ENCODE results near the gene LAD1. TPM values are rescaled to one million over a fixed set of nuclear protein-coding genes. Genes with fewer than 3 reads are reported as not detected.

Gene LAD1
- total and polyA plus RNA-seq, 9 of the 15 experiments (the other 6 are each of a cell fraction or from before 2014, with no cell fraction given) = 0.31 TPM; not detected in 8

GRCh38 chr1:201419746-201420607 lies 20.9 kb upstream of the LAD1 start:
- no peak overlapping the region for H3K4me2 ChIP-seq (ENCODE audit: insufficient read depth, low read length)
- BruUV-seq (replicated peaks) = no TSS peak
- no peaks in the 10 kb centered on the region for H3K79me2 ChIP-seq (ENCODE audit: control insufficient read depth, insufficient read depth, low read length)
- FAIRE-seq = no peak
- H3K27me3 ChIP-seq (ENCODE audit: control insufficient read depth in 2 of 2, insufficient read depth in 2 of 2, low read length in 2 of 2) = peaks cover 42 to 54% of the 10 kb centered on the region in 2 experiments; a peak in 4 of 5 replicates
- no peak overlapping the region for H3K27ac ChIP-seq (ENCODE audit: extremely low read depth, low read depth, low read length)
- H3K9me1 ChIP-seq (ENCODE audit: control insufficient read depth, insufficient read depth, low read length) = peaks cover 12% of the 10 kb centered on the region
- ChIA-PET POLR2A (interaction anchor here (0.5 to 1.1 kb wide), 5 partner anchors 8 to 312 kb away, joined by 3 to 6 read pairs (median 4); no protein-coding TSS in a partner anchor), CTCF (ENCODE audit: low intra/inter-chr PET ratio) (no interaction called here)
- H4K20me1 ChIP-seq (replicated peaks; ENCODE audit: control insufficient read depth, insufficient read depth, low read length) = peaks cover 7% of the 10 kb centered on the region; the same call in 1 of the 2 replicates
- H3K4me1 ChIP-seq (replicated peaks in 1 of 2; ENCODE audit: control insufficient read depth in 2 of 2, insufficient read depth in 2 of 2, low read length in 2 of 2) = no peaks in the 10 kb centered on the region
- DNase-seq (ENCODE audit: extremely low read depth in 1 of 4, low spot score in 3 of 4) = no peak
- intact Hi-C loops (cut with micrococcal nuclease) = no loop called here
- H3K9ac ChIP-seq (ENCODE audit: insufficient read depth in 1 of 2, low read depth in 2 of 2, low read length in 2 of 2) = no peak overlapping the region
- 1% methylated on average over 12 of the region's 12 CpGs for WGBS (ENCODE audit: insufficient coverage, low coverage, missing lambda C conversion rate)
- H3K9me3 ChIP-seq (replicated peaks; ENCODE audit: control insufficient read depth, insufficient read depth, low read depth, low read length) = no peaks in the 10 kb centered on the region
- TF ChIP-seq FOXA1 (IDR thresholded peaks at IDR 0.05; ENCODE audit: borderline replicate concordance) (no peak), ZNF551 (CRISPR knock-in tag; IDR thresholded peaks at IDR 0.05) (no peak), VEZF1 (CRISPR knock-in tag; IDR thresholded peaks at IDR 0.05) (peak; percentile 38), ZBTB40 (IDR thresholded peaks at IDR 0.05) (no peak), ZBTB40 (CRISPR knock-in tag; IDR thresholded peaks at IDR 0.05) (no peak)
- no peak overlapping the region for H2AFZ ChIP-seq (ENCODE audit: low read depth, low read length)
- H3K36me3 ChIP-seq (ENCODE audit: control insufficient read depth, insufficient read depth, low read length) = no peaks in the 10 kb centered on the region
- no peak overlapping the region for H3K4me3 ChIP-seq
- ATAC-seq = no peak
- in situ Hi-C loops (cut with MboI) = no loop called here

Measured in K562 (cell line).